HG03159 (cell line): ENCODE results near the gene RNF44.

ENCODE experiments used
- ATAC-seq: cut with Tn5 transposase; IDR thresholded peaks from one replicate; pipeline ENCODE4 v1.9.1; 2021; ENCODE audit warnings: mild to moderate bottlenecking, moderate library complexity; ENCODE audit not compliant: unreplicated experiment

RNF44 gene

GRCh38 chr5:176524987-176525386 lies 12.2 kb downstream of the RNF44 start:
- ATAC-seq: no peak

- no peak for ATAC-seq
These were observed 13.1 kb downstream of the RNF44 start for GRCh38 chr5:176524138-176524537.

- ATAC-seq: no peak
These were observed 15.4 kb downstream of the RNF44 start for GRCh38 chr5:176521699-176522263.

GRCh38 chr5:176521286-176521685 lies 15.9 kb downstream of the RNF44 start:
- no peak for ATAC-seq

GRCh38 chr5:176519810-176520720 lies 17.1 kb downstream of the RNF44 start:
- no peak for ATAC-seq

GRCh38 chr5:176517053-176517661 lies 20.0 kb downstream of the RNF44 start:
- ATAC-seq: no peak

- ATAC-seq: no peak
These were observed 21.8 kb downstream of the RNF44 start for GRCh38 chr5:176515396-176515795.

- no peak for ATAC-seq
These were observed 22.8 kb downstream of the RNF44 start for GRCh38 chr5:176514244-176514950.

GRCh38 chr5:176513788-176514187 lies 23.4 kb downstream of the RNF44 start:
- ATAC-seq: no peak

GRCh38 chr5:176508603-176509002 lies 28.6 kb downstream of the RNF44 start:
- no peak for ATAC-seq

GRCh38 chr5:176507911-176508310 lies 29.3 kb downstream of the RNF44 start:
- ATAC-seq: no peak

- no peak for ATAC-seq
These were observed 33.7 kb downstream of the RNF44 start for GRCh38 chr5:176503496-176503895.

- ATAC-seq: no peak
These were observed 35.9 kb downstream of the RNF44 start for GRCh38 chr5:176501333-176501732.

- ATAC-seq: no peak
These were observed 36.7 kb downstream of the RNF44 start for GRCh38 chr5:176500511-176500910.

- no peak for ATAC-seq
These were observed 37.9 kb downstream of the RNF44 start for GRCh38 chr5:176499273-176499672.

GRCh38 chr5:176497852-176498251 lies 39.4 kb downstream of the RNF44 start:
- no peak for ATAC-seq

- no peak for ATAC-seq
These were observed 44.8 kb downstream of the RNF44 start for GRCh38 chr5:176492431-176492830.

- ATAC-seq: no peak
These were observed 45.3 kb downstream of the RNF44 start for GRCh38 chr5:176491901-176492300.

GRCh38 chr5:176491101-176491502 lies 46.1 kb downstream of the RNF44 start:
- no peak for ATAC-seq

GRCh38 chr5:176490301-176490700 lies 46.9 kb downstream of the RNF44 start:
- no peak for ATAC-seq

- ATAC-seq: no peak
These were observed 48.1 kb downstream of the RNF44 start for GRCh38 chr5:176489077-176489476.
